SH-SY5Y (cell line): ENCODE measurements around the gene DAB2IP.

ENCODE experiments used
- GATA2 ChIP-seq: IDR thresholded peaks from 2 replicates; pipeline ENCODE4 v1.6.1; 2011; ENCODE audit warnings: mild to moderate bottlenecking, low read depth, low read length
- GATA3 ChIP-seq: IDR thresholded peaks from 2 replicates; pipeline ENCODE4 v1.6.1; 2011; ENCODE audit warnings: low read depth, mild to moderate bottlenecking, low read length, moderate library complexity

DNA sequence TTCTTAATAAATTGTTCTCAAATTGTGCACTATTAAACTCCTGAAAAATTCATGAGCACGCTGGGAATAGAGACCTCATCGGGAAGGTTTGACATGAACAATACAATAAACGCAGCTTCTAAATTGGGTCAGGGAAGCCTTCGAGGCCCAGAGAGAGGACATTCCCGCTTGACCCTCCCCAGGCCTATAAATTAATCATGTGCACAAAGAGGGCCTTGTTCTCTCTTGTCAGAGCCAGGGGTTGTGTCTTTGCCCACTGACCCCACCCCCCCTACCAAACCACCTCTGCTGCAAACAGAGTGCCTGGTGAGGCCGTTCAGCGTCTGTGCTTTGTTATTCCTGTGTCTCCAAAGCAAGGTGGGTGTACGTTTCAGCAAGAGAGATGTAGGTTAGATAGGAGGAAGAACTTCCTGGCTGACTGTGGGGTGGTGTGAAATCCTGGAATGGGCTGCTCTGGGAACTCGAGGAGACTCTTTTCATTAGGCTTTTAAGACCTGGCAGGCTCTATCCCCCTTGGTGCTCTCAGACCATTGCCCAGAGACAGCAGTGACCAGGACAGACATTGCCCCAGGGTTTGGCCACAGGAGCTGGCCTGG lies 18.2 kb upstream of the DAB2IP start:
- no peak for TF ChIP-seq GATA2
- no peak for TF ChIP-seq GATA3
